PC-9 (cell line): Measurements from ENCODE around the gene BTRC.

Source experiments
- CTCF ChIP-seq: fragments of 200-600 bp; sonication (generic); conservative IDR thresholded peaks from 2 replicates; pipeline ENCODE4 v1.6.1; 2017; ENCODE audit warnings: mixed run types, antibody characterized with exemption, mild to moderate bottlenecking, moderate library complexity
- EZH2 ChIP-seq: fragments of 200-600 bp; sonication (generic); IDR thresholded peaks from 2 replicates; pipeline ENCODE4 v1.8.0; 2017; ENCODE audit warnings: antibody characterized with exemption, low read depth

- no peak for TF ChIP-seq CTCF
- TF ChIP-seq EZH2: no peak
These were observed 97.3 kb downstream of the BTRC start for GRCh38 chr10:101451261-101451660.
